Effector memory CD4-positive, alpha-beta T cell (primary cell): ENCODE data around the gene LILRB5.
A peak's percentile ranks its signal among the peaks of the same experiment; 100 is the strongest.
"Not testable (repeated sequence)": the region's sequence is repeated elsewhere in the genome, so short reads cannot be mapped to it uniquely, and the experiment has no call there.

Source experiments
- DNase-seq, 3 donors: peaks; one replicate each; pipeline ENCODE4 v3.0.0-alpha.2; 2020
- H3K27ac ChIP-seq: 2 replicates; pipeline ENCODE4 v1.7.0; 2013; ENCODE audit warnings: mild to moderate bottlenecking, low read length, moderate library complexity; ENCODE audit not compliant: insufficient read depth, poor library complexity, severe bottlenecking
- H3K27me3 ChIP-seq: replicated peaks from 2 replicates; pipeline ENCODE4 v1.7.0; 2013; ENCODE audit warnings: mild to moderate bottlenecking, low read length; ENCODE audit not compliant: insufficient read depth, control insufficient read depth, poor library complexity, severe bottlenecking
- H3K36me3 ChIP-seq: 2 replicates; pipeline ENCODE4 v1.7.0; 2013; ENCODE audit warnings: mild to moderate bottlenecking, low read length, moderate library complexity; ENCODE audit not compliant: control insufficient read depth, insufficient read depth
- H3K4me1 ChIP-seq: 2 replicates; pipeline ENCODE4 v1.7.0; 2013; ENCODE audit warnings: low read length, mild to moderate bottlenecking; ENCODE audit not compliant: control insufficient read depth, insufficient read depth, poor library complexity, severe bottlenecking
- H3K4me3 ChIP-seq: 2 replicates; pipeline ENCODE4 v1.7.0; 2013; ENCODE audit warnings: low read length, low read depth, mild to moderate bottlenecking; ENCODE audit not compliant: insufficient read depth, poor library complexity, severe bottlenecking
- H3K9me3 ChIP-seq: 2 replicates; pipeline ENCODE4 v1.7.0; 2013; ENCODE audit warnings: mild to moderate bottlenecking, low read length, moderate library complexity; ENCODE audit not compliant: control insufficient read depth

LILRB5 gene

GRCh38 chr19:54207676-54207982 lies 49.4 kb downstream of the LILRB5 start:
- no peaks in the 10 kb centered on the region for H3K27me3 ChIP-seq
- H3K27ac ChIP-seq, result no peak overlapping the region
- no peak overlapping the region for H3K4me3 ChIP-seq
- H3K36me3 ChIP-seq, result peaks cover 46% of the 10 kb centered on the region
- no peaks in the 10 kb centered on the region for H3K9me3 ChIP-seq
- no peak for DNase-seq
- H3K4me1 ChIP-seq, result peaks cover 50% of the 10 kb centered on the region

- H3K9me3 ChIP-seq, H3K27me3 ChIP-seq, H3K4me3 ChIP-seq, DNase-seq, H3K27ac ChIP-seq: not testable (repeated sequence)
- H3K36me3 ChIP-seq, result peaks cover 51% of the 10 kb centered on the region
- peaks cover 52% of the 10 kb centered on the region for H3K4me1 ChIP-seq
These were observed 49.9 kb downstream of the LILRB5 start for GRCh38 chr19:54207193-54207592.

GRCh38 chr19:54206831-54207177 lies 50.3 kb downstream of the LILRB5 start:
- Histone ChIP-seq H3K9me3 (no peaks in the 10 kb centered on the region), H3K27me3 (no peaks in the 10 kb centered on the region), H3K36me3 (peaks cover 55% of the 10 kb centered on the region), H3K4me1 (peaks cover 56% of the 10 kb centered on the region), H3K27ac (no peak overlapping the region), H3K4me3 (no peak overlapping the region)
- DNase-seq, result no peak

- H3K27ac ChIP-seq, result no peak overlapping the region
These were observed 50.8 kb downstream of the LILRB5 start for GRCh38 chr19:54206030-54206830.

GRCh38 chr19:54204767-54205468 lies 52.2 kb downstream of the LILRB5 start:
- no peak for DNase-seq
- Histone ChIP-seq H3K27me3 (no peaks in the 10 kb centered on the region), H3K9me3 (no peaks in the 10 kb centered on the region), H3K4me3 (no peak overlapping the region), H3K36me3 (peaks cover 58% of the 10 kb centered on the region), H3K27ac (no peak overlapping the region), H3K4me1 (peaks cover 53% of the 10 kb centered on the region)

More at GRCh38 chr19:54206030-54206830, 50.8 kb downstream of the LILRB5 start:
- Histone ChIP-seq H3K4me1 (peaks cover 59% of the 10 kb centered on the region), H3K27me3 (no peaks in the 10 kb centered on the region), H3K36me3 (peaks cover 58% of the 10 kb centered on the region), H3K9me3 (no peaks in the 10 kb centered on the region), H3K4me3 (no peak overlapping the region)
- no peak for DNase-seq

- no peak overlapping the region for H3K27ac ChIP-seq
- H3K36me3 ChIP-seq, result peaks cover 58% of the 10 kb centered on the region
- no peak for DNase-seq
- H3K4me1 ChIP-seq, result peaks cover 44% of the 10 kb centered on the region
- H3K27me3 ChIP-seq, result no peaks in the 10 kb centered on the region
- H3K4me3 ChIP-seq, result no peak overlapping the region
- no peaks in the 10 kb centered on the region for H3K9me3 ChIP-seq
These were observed 53.9 kb downstream of the LILRB5 start for GRCh38 chr19:54203151-54203611.

GRCh38 chr19:54201980-54202379 lies 55.1 kb downstream of the LILRB5 start:
- H3K27ac ChIP-seq, result peak overlapping the region; percentile 94
- no peak for DNase-seq
- H3K4me1 ChIP-seq, result peaks cover 32% of the 10 kb centered on the region
- H3K36me3 ChIP-seq, result peaks cover 48% of the 10 kb centered on the region
- H3K27me3 ChIP-seq, result no peaks in the 10 kb centered on the region
- H3K4me3 ChIP-seq, result peak overlapping the region; percentile 84
- no peaks in the 10 kb centered on the region for H3K9me3 ChIP-seq

GRCh38 chr19:54201172-54201701 lies 55.8 kb downstream of the LILRB5 start:
- DNase-seq, result no peak
- Histone ChIP-seq H3K9me3 (no peaks in the 10 kb centered on the region), H3K4me3 (peak overlapping the region; percentile 84), H3K27ac (peak overlapping the region; percentile 94), H3K4me1 (peaks cover 26% of the 10 kb centered on the region), H3K27me3 (no peaks in the 10 kb centered on the region), H3K36me3 (peaks cover 41% of the 10 kb centered on the region)
